Upper lobe of right lung (tissue), 1 donor: ENCODE data around the gene PMM1. TPM values are rescaled to one million over a fixed set of nuclear protein-coding genes. Genes with fewer than 3 reads are reported as not detected.
A peak's percentile ranks its signal among the peaks of the same experiment; 100 is the strongest.

Source experiments
- ATAC-seq: fragments of 200-7000 bp; cut with Tn5 transposase; one replicate; pipeline ENCODE4 v1.9.1; 2020; ENCODE audit warnings: mild to moderate bottlenecking, moderate library complexity
- DNase-seq: peaks from one replicate; pipeline ENCODE4 v3.0.0-alpha.2; 2020
- H3K27ac ChIP-seq: fragments of 200-600 bp; one replicate; pipeline ENCODE4 v1.8.0; 2022
- H3K27me3 ChIP-seq: fragments of 200-600 bp; one replicate; pipeline ENCODE4 v1.8.0; 2022; ENCODE audit warnings: mild to moderate bottlenecking
- H3K36me3 ChIP-seq: fragments of 200-600 bp; one replicate; pipeline ENCODE4 v1.8.0; 2022
- H3K4me1 ChIP-seq: fragments of 200-600 bp; one replicate; pipeline ENCODE4 v1.8.0; 2022
- H3K4me3 ChIP-seq: fragments of 200-600 bp; one replicate; pipeline ENCODE4 v1.8.0; 2022; ENCODE audit warnings: mild to moderate bottlenecking
- H3K9me3 ChIP-seq: fragments of 200-600 bp; one replicate; pipeline ENCODE4 v1.8.0; 2022
- CTCF ChIP-seq: fragments of 200-600 bp; IDR thresholded peaks from one replicate; pipeline ENCODE4 v1.8.0; 2022; ENCODE audit warnings: antibody characterized with exemption
- intact Hi-C: fragments of 100-400 bp; cut with DNase I; formaldehyde crosslinking; loops from one replicate; pipeline ENCODE4 v1.11.0; 2022
- total RNA-seq: library from RNA; stranded (reverse); fragmentation: NEBNext Ultra II Directional; extraction: Animal tissue kit (Norgen Biotek cat#: 25700); gene quantifications from one replicate; pipeline ENCODE4 v1.2.1, GENCODE V29; 2021
- donor health status: DM: no; HTN: yes; CAD: no; lungs with severe emphysema.

PMM1 gene
- total RNA-seq, 1 donor from 2014 or later, result 44.4 TPM

- Histone ChIP-seq H3K27me3 (no peaks in the 10 kb centered on the region), H3K27ac (no peak overlapping the region), H3K4me3 (no peak overlapping the region), H3K4me1 (peaks cover 2% of the 10 kb centered on the region), H3K9me3 (no peaks in the 10 kb centered on the region), H3K36me3 (peaks cover 2% of the 10 kb centered on the region)
- DNase-seq (peak; percentile 2), ATAC-seq (no peak)
- intact Hi-C loops, result no loop called here
- no peak for TF ChIP-seq CTCF
Observed at GRCh38 chr22:41613456-41613855, 23.8 kb upstream of the PMM1 start.

- Histone ChIP-seq H3K36me3 (peaks cover 9% of the 10 kb centered on the region), H3K4me1 (no peaks in the 10 kb centered on the region), H3K27ac (no peak overlapping the region), H3K4me3 (no peak overlapping the region), H3K9me3 (no peaks in the 10 kb centered on the region), H3K27me3 (no peaks in the 10 kb centered on the region)
- ATAC-seq (no peak), DNase-seq (peak; percentile 16)
- intact Hi-C loops, result no loop called here
- TF ChIP-seq CTCF, result no peak
Observed at GRCh38 chr22:41612603-41613306, 23.1 kb upstream of the PMM1 start.

- ATAC-seq (no peak), DNase-seq (no peak)
- TF ChIP-seq CTCF, result no peak
- Histone ChIP-seq H3K4me1 (no peaks in the 10 kb centered on the region), H3K36me3 (peaks cover 48% of the 10 kb centered on the region), H3K4me3 (no peak overlapping the region), H3K27me3 (no peaks in the 10 kb centered on the region), H3K27ac (no peak overlapping the region), H3K9me3 (no peaks in the 10 kb centered on the region)
- intact Hi-C loops, result no loop called here
Observed at GRCh38 chr22:41608386-41608785, 18.7 kb upstream of the PMM1 start.

GRCh38 chr22:41603873-41604332, 14.3 kb upstream of the PMM1 start:
- ATAC-seq (no peak), DNase-seq (no peak)
- H3K4me1 ChIP-seq, result no peaks in the 10 kb centered on the region
- peaks cover 89% of the 10 kb centered on the region for H3K36me3 ChIP-seq
- no peak for TF ChIP-seq CTCF
- H3K4me3 ChIP-seq, result no peak overlapping the region
- H3K27me3 ChIP-seq, result no peaks in the 10 kb centered on the region
- no peak overlapping the region for H3K27ac ChIP-seq
- intact Hi-C loops, result no loop called here
- no peaks in the 10 kb centered on the region for H3K9me3 ChIP-seq

- H3K9me3 ChIP-seq, result no peaks in the 10 kb centered on the region
- no peaks in the 10 kb centered on the region for H3K27me3 ChIP-seq
- H3K36me3 ChIP-seq, result peaks cover 62% of the 10 kb centered on the region
- ATAC-seq (no peak), DNase-seq (no peak)
- intact Hi-C loops, result no loop called here
- no peaks in the 10 kb centered on the region for H3K4me1 ChIP-seq
- no peak for TF ChIP-seq CTCF
- H3K4me3 ChIP-seq, result no peak overlapping the region
- no peak overlapping the region for H3K27ac ChIP-seq
Observed at GRCh38 chr22:41600976-41601375, 11.3 kb upstream of the PMM1 start.
